NB4 (cell line): Measurements from ENCODE around the gene KIAA1671.

Experiments used
- CTCF ChIP-seq: IDR thresholded peaks from one replicate; pipeline ENCODE4 v1.5.1; 2012; ENCODE audit warnings: low read depth, low read length
- MAX ChIP-seq: IDR thresholded peaks from 2 replicates; pipeline ENCODE4 v1.6.1; 2011; ENCODE audit warnings: low read depth, low read length
- MYC ChIP-seq: IDR thresholded peaks from 2 replicates; pipeline ENCODE4 v1.6.1; 2011; ENCODE audit warnings: low read depth, low read length
- POLR2A ChIP-seq: IDR thresholded peaks from 2 replicates; pipeline ENCODE4 v1.6.1; 2011; ENCODE audit warnings: mild to moderate bottlenecking; ENCODE audit not compliant: insufficient read length; ENCODE audit errors: extremely low read depth

DNA sequence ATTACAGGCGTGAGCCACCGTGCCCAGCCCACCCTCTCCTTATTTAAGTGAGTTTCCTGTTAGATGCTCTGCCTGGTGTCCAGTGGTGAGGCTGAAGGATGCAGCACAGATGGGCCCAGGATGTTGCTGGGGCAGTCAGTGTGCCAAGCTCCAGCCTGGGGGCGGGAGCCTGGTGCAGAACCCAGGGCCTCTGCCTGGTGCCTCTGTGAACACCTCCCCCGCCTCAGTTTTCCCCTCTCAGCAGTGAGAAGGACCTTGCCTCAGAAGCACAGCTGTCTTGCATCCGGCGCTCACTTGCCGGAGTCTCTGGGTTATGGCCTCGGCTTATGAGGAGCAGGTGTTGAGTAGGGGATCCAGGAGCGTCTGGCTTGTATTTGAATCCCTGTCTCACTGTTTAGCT is 116.2 kb downstream of the KIAA1671 start:
- TF ChIP-seq CTCF, result no peak
- TF ChIP-seq MAX, result no peak
- TF ChIP-seq MYC, result no peak
- TF ChIP-seq POLR2A, result no peak
